OCI-LY1 (cell line): Measurements from ENCODE around the gene ABHD16A.

Experiments
- H2AFZ ChIP-seq: fragments of 200-600 bp; sonication (generic), shearing (Covaris generic); 2 replicates; pipeline ENCODE4 v1.6.0; 2014; ENCODE audit warnings: antibody characterized with exemption, mild to moderate bottlenecking, low read length
- H3F3A ChIP-seq: fragments of 200-600 bp; sonication (generic), shearing (Covaris generic); 2 replicates; pipeline ENCODE4 v1.6.0; 2014; ENCODE audit warnings: mild to moderate bottlenecking, antibody characterized with exemption, low read length, moderate library complexity; ENCODE audit not compliant: insufficient read depth
- H3K27ac ChIP-seq: fragments of 200-600 bp; sonication (generic); 2 replicates; pipeline ENCODE4 v1.5.1; 2014; ENCODE audit warnings: low read length, mixed run types, mild to moderate bottlenecking, low read depth; ENCODE audit not compliant: poor library complexity, severe bottlenecking
- H3K27me3 ChIP-seq: fragments of 200-600 bp; sonication (generic); 2 replicates; pipeline ENCODE4 v1.6.0; 2014; ENCODE audit warnings: antibody characterized with exemption, mild to moderate bottlenecking, low read length, moderate library complexity; ENCODE audit not compliant: insufficient read depth
- H3K36me3 ChIP-seq: fragments of 200-600 bp; sonication (generic); 2 replicates; pipeline ENCODE4 v1.6.1; 2014; ENCODE audit warnings: mild to moderate bottlenecking, antibody characterized with exemption, low read length, moderate library complexity, mixed read lengths; ENCODE audit not compliant: insufficient read depth
- H3K4me1 ChIP-seq: fragments of 200-600 bp; sonication (generic); 2 replicates; pipeline ENCODE4 v1.5.1; 2014; ENCODE audit warnings: mild to moderate bottlenecking, low read length, moderate library complexity; ENCODE audit not compliant: insufficient read depth, severe bottlenecking
- H3K4me2 ChIP-seq: fragments of 200-600 bp; sonication (generic), shearing (Covaris generic); 2 replicates; pipeline ENCODE4 v1.6.1; 2014; ENCODE audit warnings: low read length
- H3K4me3 ChIP-seq: fragments of 200-600 bp; sonication (generic); 2 replicates; pipeline ENCODE4 v1.5.1; 2014; ENCODE audit warnings: low read length, low read depth, mild to moderate bottlenecking, mixed read lengths; ENCODE audit not compliant: poor library complexity, severe bottlenecking
- H3K79me2 ChIP-seq: fragments of 200-600 bp; shearing (Covaris generic); 2 replicates; pipeline ENCODE4 v1.6.1; 2016; ENCODE audit warnings: mixed run types, low read length, mixed read lengths; ENCODE audit not compliant: insufficient read depth
- H3K9ac ChIP-seq: fragments of 200-600 bp; sonication (generic), shearing (Covaris generic); 2 replicates; pipeline ENCODE4 v1.6.1; 2014; ENCODE audit warnings: mild to moderate bottlenecking, low read length, mixed read lengths
- H3K9me2 ChIP-seq: fragments of 200-600 bp; sonication (generic), shearing (Covaris generic); 2 replicates; pipeline ENCODE4 v1.6.1; 2014; ENCODE audit warnings: low read depth, mild to moderate bottlenecking, low read length, mixed read lengths
- H3K9me3 ChIP-seq: fragments of 200-600 bp; shearing (Covaris generic); 2 replicates; pipeline ENCODE4 v1.6.1; 2014; ENCODE audit warnings: low read length, mixed read lengths
- H4K20me1 ChIP-seq: fragments of 200-600 bp; sonication (generic), shearing (Covaris generic); 2 replicates; pipeline ENCODE4 v1.6.0; 2016; ENCODE audit warnings: mild to moderate bottlenecking, low read length; ENCODE audit not compliant: insufficient read depth
- CTCF ChIP-seq: fragments of 200-600 bp; sonication (generic), shearing (Covaris generic); IDR thresholded peaks from 2 replicates; pipeline ENCODE4 v1.5.1; 2017; ENCODE audit warnings: mild to moderate bottlenecking, antibody characterized with exemption, low read length, moderate library complexity, mixed read lengths
- EZH2 ChIP-seq: fragments of 200-600 bp; sonication (generic), shearing (Covaris generic); IDR thresholded peaks from 2 replicates; pipeline ENCODE4 v1.8.0; 2017; ENCODE audit warnings: borderline replicate concordance, mixed run types, mild to moderate bottlenecking, antibody characterized with exemption, low read length, moderate library complexity, mixed read lengths

ABHD16A gene

GRCh38 chr6:31691564-31692108 lies 11.5 kb downstream of the ABHD16A start:
- Histone ChIP-seq H3K9me2 (no peaks in the 10 kb centered on the region), H3K4me2 (no peak overlapping the region), H3K27me3 (no peaks in the 10 kb centered on the region), H3K4me1 (peaks cover 8% of the 10 kb centered on the region), H4K20me1 (no peaks in the 10 kb centered on the region), H3K9ac (no peak overlapping the region), H3K36me3 (peaks cover 70% of the 10 kb centered on the region), H2AFZ (no peak overlapping the region), H3K27ac (no peak overlapping the region), H3K79me2 (no peaks in the 10 kb centered on the region), H3K9me3 (no peaks in the 10 kb centered on the region), H3F3A (no peaks in the 10 kb centered on the region), H3K4me3 (no peak overlapping the region)
- TF ChIP-seq EZH2 (no peak), CTCF (no peak)

- Histone ChIP-seq H3K9me2 (no peaks in the 10 kb centered on the region), H3K4me3 (no peak overlapping the region), H4K20me1 (no peaks in the 10 kb centered on the region), H3K9me3 (no peaks in the 10 kb centered on the region), H3K4me2 (no peak overlapping the region), H3F3A (no peaks in the 10 kb centered on the region), H2AFZ (no peak overlapping the region), H3K36me3 (peaks cover 73% of the 10 kb centered on the region), H3K79me2 (no peaks in the 10 kb centered on the region), H3K27ac (no peak overlapping the region), H3K4me1 (peaks cover 8% of the 10 kb centered on the region), H3K9ac (no peak overlapping the region), H3K27me3 (no peaks in the 10 kb centered on the region)
- no peak for TF ChIP-seq CTCF
- TF ChIP-seq EZH2: no peak
Observed at GRCh38 chr6:31691078-31691463, 12.1 kb downstream of the ABHD16A start.

GRCh38 chr6:31690231-31691077 lies 12.7 kb downstream of the ABHD16A start:
- Histone ChIP-seq H3K36me3 (peaks cover 78% of the 10 kb centered on the region), H3K9ac (no peak overlapping the region), H3K4me2 (no peak overlapping the region)

More at GRCh38 chr6:31690231-31691077, 12.7 kb downstream of the ABHD16A start:
- H3K9me3 ChIP-seq: no peaks in the 10 kb centered on the region
- H3K4me3 ChIP-seq: no peak overlapping the region
- H3K79me2 ChIP-seq: no peaks in the 10 kb centered on the region
- no peaks in the 10 kb centered on the region for H3F3A ChIP-seq
- no peaks in the 10 kb centered on the region for H3K9me2 ChIP-seq
- no peak overlapping the region for H3K27ac ChIP-seq
- no peaks in the 10 kb centered on the region for H3K27me3 ChIP-seq
- no peak for TF ChIP-seq EZH2
- TF ChIP-seq CTCF: no peak
- H2AFZ ChIP-seq: no peak overlapping the region
- no peaks in the 10 kb centered on the region for H4K20me1 ChIP-seq
- peaks cover 8% of the 10 kb centered on the region for H3K4me1 ChIP-seq
